Naive thymus-derived CD4-positive, alpha-beta T cell (primary cell): ENCODE data around the gene TMEM38A. TPM values are rescaled to one million over a fixed set of nuclear protein-coding genes. Genes with fewer than 3 reads are reported as not detected.
"Not testable (repeated sequence)": the region's sequence is repeated elsewhere in the genome, so short reads cannot be mapped to it uniquely, and the experiment has no call there.

ENCODE experiments used
- ATAC-seq: fragments of 150-1000 bp; cut with Tn5 transposase; 2 replicates; pipeline ENCODE4 v1.10.0; 2021; ENCODE audit warnings: mild to moderate bottlenecking, moderate library complexity
- CTCF ChIA-PET: fragments of 350-600 bp; sonication (Branson Sonifier 250); formaldehyde crosslinking; loops from one replicate; lab custom pipeline; 2021; ENCODE audit warnings: antibody characterized with exemption; lab: Charles Lee
- POLR2A ChIA-PET: fragments of 350-600 bp; sonication (Branson Sonifier 250); formaldehyde crosslinking; loops from one replicate; lab custom pipeline; 2021; ENCODE audit warnings: antibody characterized with exemption, inconsistent platforms; lab: Charles Lee
- DNase-seq, 9 donors: peaks; one replicate each; pipeline versions ENCODE4 v3.0.0 to v3.0.0-alpha.2; 2020 to 2022; ENCODE audit warnings: mixed read lengths in 1 of 9
- H3K27ac ChIP-seq: one replicate; pipeline ENCODE4 v1.7.0; 2013; ENCODE audit warnings: mild to moderate bottlenecking, low read depth, low read length, moderate library complexity
- H3K27me3 ChIP-seq, 2 donors: one replicate each; pipeline ENCODE4 v1.7.0; 2013; ENCODE audit warnings: low read length in 2 of 2, mild to moderate bottlenecking in 2 of 2, moderate library complexity in 2 of 2; ENCODE audit not compliant: control insufficient read depth in 2 of 2, insufficient read depth in 2 of 2
- H3K36me3 ChIP-seq, 3 experiments: 1 replicate in 2 of 3; 2 replicates in 1 of 3; pipeline ENCODE4 v1.7.0; 2013; ENCODE audit warnings: low read length in 3 of 3, mild to moderate bottlenecking in 3 of 3, moderate library complexity in 1 of 3; ENCODE audit not compliant: insufficient read depth in 3 of 3, control insufficient read depth in 2 of 3
- H3K4me1 ChIP-seq, 2 donors: one replicate each; pipeline ENCODE4 v1.7.0; 2013; ENCODE audit warnings: low read length in 2 of 2, mild to moderate bottlenecking in 2 of 2, moderate library complexity in 1 of 2; ENCODE audit not compliant: control insufficient read depth in 2 of 2, insufficient read depth in 2 of 2
- H3K4me3 ChIP-seq: 2 replicates; pipeline ENCODE4 v1.7.0; 2013; ENCODE audit warnings: mild to moderate bottlenecking, low read length
- H3K9me3 ChIP-seq, 3 experiments: 1 replicate in 2 of 3; 2 replicates in 1 of 3; pipeline ENCODE4 v1.7.0; 2013; ENCODE audit warnings: low read length in 3 of 3; ENCODE audit not compliant: control insufficient read depth in 2 of 3
- H3K27ac Mint-ChIP-seq, 9 donors: one replicate each; pipeline ENCODE4 v1.8.0; 2020 to 2022; ENCODE audit warnings: mixed read lengths in 9 of 9, mild to moderate bottlenecking in 8 of 9, moderate library complexity in 5 of 9, inconsistent platforms in 2 of 9
- H3K27me3 Mint-ChIP-seq, 5 donors: one replicate each; pipeline ENCODE4 v1.8.0; 2021 to 2022; ENCODE audit warnings: mixed read lengths in 5 of 5, mild to moderate bottlenecking in 1 of 5
- H3K36me3 Mint-ChIP-seq, 5 donors: one replicate each; pipeline ENCODE4 v1.8.0; 2020 to 2022; ENCODE audit warnings: mixed read lengths in 5 of 5, mild to moderate bottlenecking in 3 of 5, inconsistent platforms in 1 of 5
- H3K4me1 Mint-ChIP-seq, 7 donors: one replicate each; pipeline ENCODE4 v1.8.0; 2020 to 2022; ENCODE audit warnings: mixed read lengths in 7 of 7, mild to moderate bottlenecking in 3 of 7, inconsistent platforms in 1 of 7
- H3K4me3 Mint-ChIP-seq, 10 donors: one replicate each; pipeline ENCODE4 v1.8.0; 2020 to 2022; ENCODE audit warnings: mild to moderate bottlenecking in 10 of 10, mixed read lengths in 10 of 10, moderate library complexity in 6 of 10, inconsistent platforms in 2 of 10
- H3K9me3 Mint-ChIP-seq, 11 donors: one replicate each; pipeline ENCODE4 v1.8.0; 2020 to 2022; ENCODE audit warnings: mixed read lengths in 11 of 11, mild to moderate bottlenecking in 4 of 11, inconsistent platforms in 1 of 11, moderate library complexity in 1 of 11
- intact Hi-C, 2 donors: fragments of 100-400 bp; cut with micrococcal nuclease; formaldehyde crosslinking; loops; one replicate each; pipeline ENCODE4 v1.15.1; 2023
- polyA plus RNA-seq, 2 donors: library from polyadenylated mRNA; unstranded; fragments of 300-500 nt; fragmentation: Illumina TruSeq; gene quantifications; one replicate each; pipeline ENCODE4 v1.2.3, GENCODE V29; 2021
- total RNA-seq, 6 experiments: library from RNA in 5 of 6; stranded (reverse) in 5 of 6; gene quantifications; 1 replicate in 5 of 6; 2 replicates in 1 of 6; pipeline ENCODE4 v1.2.3 and lab custom pipeline; 2021 to 2026

The TMEM38A gene
- total and polyA plus RNA-seq, 7 experiments from 2014 or later, result 0.27 to 1.4 (median 0.57) TPM

DNA sequence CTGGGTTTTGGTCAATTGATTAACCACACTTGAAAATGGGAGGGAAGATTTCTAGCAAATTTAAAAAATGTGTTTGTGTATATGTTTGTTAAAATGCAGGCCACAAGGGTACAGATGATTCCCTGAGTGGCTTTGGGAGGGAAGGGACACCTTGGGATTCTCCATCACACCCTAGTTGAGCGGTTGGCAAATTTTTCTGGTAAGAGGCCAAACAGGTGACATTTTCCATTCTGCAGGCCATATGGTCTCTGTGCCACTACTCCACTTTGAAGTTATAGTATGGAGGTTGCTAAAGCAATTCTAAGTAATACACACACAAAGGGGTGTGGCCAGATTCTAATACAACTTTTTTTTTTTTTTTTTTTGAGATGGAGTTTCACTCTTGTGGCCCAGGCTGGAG is 20.0 kb upstream of the TMEM38A start:
- Histone ChIP-seq H3K9me3 (no peaks in the 10 kb centered on the region), H3K4me3 (no peak overlapping the region), H3K27ac (no peak overlapping the region), H3K4me1 (no peaks in the 10 kb centered on the region), H3K27me3 (no peaks in the 10 kb centered on the region), H3K36me3 (peaks cover 16 to 76% (median 24%) of the 10 kb centered on the region in 3 experiments)
- Mint-ChIP-seq H3K9me3 (no peaks in the 10 kb centered on the region), H3K36me3 (peaks cover 0 to 27% (median 16%) of the 10 kb centered on the region in 5 donors), H3K4me1 (peaks cover 7 to 46% (median 42%) of the 10 kb centered on the region in 7 donors), H3K27me3 (no peaks in the 10 kb centered on the region), H3K27ac (peak overlapping the region in 2 of 9 donors; percentile 50 to 65), H3K4me3 (no peak overlapping the region)
- CTCF ChIA-PET, result no interaction called here
- DNase-seq, result no peak
- intact Hi-C loops, result no loop called here
- ATAC-seq, result no peak
- POLR2A ChIA-PET, result interaction anchor here (0.6 kb wide), 1 partner anchor 40 kb away, joined by 6 read pairs; no protein-coding TSS in a partner anchor

GRCh38 chr19:16641695-16642094 is 19.2 kb upstream of the TMEM38A start:
- Mint-ChIP-seq H3K4me3 (no peak overlapping the region), H3K36me3 (peaks cover 0 to 28% (median 15%) of the 10 kb centered on the region in 5 donors), H3K27me3 (no peaks in the 10 kb centered on the region), H3K27ac (no peak overlapping the region), H3K4me1 (peaks cover 7 to 44% (median 40%) of the 10 kb centered on the region in 7 donors), H3K9me3 (no peaks in the 10 kb centered on the region)
- intact Hi-C loops, result no loop called here
- no peak overlapping the region for H3K4me3 ChIP-seq
- DNase-seq (no peak), ATAC-seq (no peak)
- CTCF ChIA-PET, result no interaction called here
- H3K9me3 ChIP-seq, result no peaks in the 10 kb centered on the region
- no peaks in the 10 kb centered on the region for H3K27me3 ChIP-seq
- H3K36me3 ChIP-seq, result peaks cover 21 to 79% (median 31%) of the 10 kb centered on the region in 3 experiments
- H3K4me1 ChIP-seq, result no peaks in the 10 kb centered on the region
- POLR2A ChIA-PET, result no interaction called here
- no peak overlapping the region for H3K27ac ChIP-seq

DNA sequence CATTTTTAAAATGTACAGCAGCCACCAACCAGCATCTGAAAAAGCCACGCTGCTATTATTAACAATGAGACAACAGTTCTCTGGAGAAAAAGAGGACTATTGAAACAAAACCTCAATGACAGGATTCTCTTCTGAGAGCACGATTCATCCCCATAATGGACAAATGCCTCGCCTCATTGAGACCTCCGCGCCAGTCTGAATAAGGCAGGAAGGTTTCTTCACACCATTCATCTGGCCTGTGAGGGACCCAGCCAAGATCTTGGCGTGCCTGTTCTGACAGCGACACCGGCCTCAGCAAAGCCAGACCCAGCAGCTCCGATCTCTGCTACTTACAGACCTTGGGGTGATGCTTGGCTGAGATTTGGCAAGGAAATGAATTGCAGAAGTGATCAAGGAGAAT is 15.8 kb upstream of the TMEM38A start:
- peaks cover 0 to 2% (median 0%) of the 10 kb centered on the region in 11 donors for H3K9me3 Mint-ChIP-seq
- H3K27me3 Mint-ChIP-seq, result no peaks in the 10 kb centered on the region
- H3K27ac Mint-ChIP-seq, result peak overlapping the region in 1 of 9 donors; percentile 5
- no peak for DNase-seq
- no peak overlapping the region for H3K4me3 Mint-ChIP-seq
- Histone ChIP-seq H3K27ac (no peak overlapping the region), H3K4me1 (no peaks in the 10 kb centered on the region), H3K4me3 (no peak overlapping the region), H3K36me3 (peaks cover 24 to 73% (median 32%) of the 10 kb centered on the region in 3 experiments), H3K9me3 (no peaks in the 10 kb centered on the region), H3K27me3 (no peaks in the 10 kb centered on the region)
- ChIA-PET POLR2A (interaction anchor here (1.8 kb wide), 1 partner anchor 14 kb away, joined by 7 read pairs; the partner anchor contains the start of gene SMIM7), CTCF (no interaction called here)
- H3K4me1 Mint-ChIP-seq, result peaks cover 7 to 41% (median 29%) of the 10 kb centered on the region in 7 donors
- ATAC-seq, result no peak
- intact Hi-C loops, result no loop called here
- H3K36me3 Mint-ChIP-seq, result peaks cover 0 to 33% (median 18%) of the 10 kb centered on the region in 5 donors

GRCh38 chr19:16649734-16650133 is 11.2 kb upstream of the TMEM38A start:
- ChIA-PET CTCF (no interaction called here), POLR2A (interaction anchor here (0.5 to 0.7 kb wide), 2 partner anchors 9 to 382 kb away, joined by 3 read pairs; no protein-coding TSS in a partner anchor)
- Mint-ChIP-seq H3K36me3 (peaks cover 12 to 58% (median 27%) of the 10 kb centered on the region in 5 donors), H3K27me3 (no peaks in the 10 kb centered on the region), H3K9me3 (peaks cover 0 to 2% (median 0%) of the 10 kb centered on the region in 11 donors), H3K27ac (peak overlapping the region in 2 of 9 donors; percentile 5 to 19), H3K4me3 (no peak overlapping the region), H3K4me1 (peaks cover 11 to 36% (median 24%) of the 10 kb centered on the region in 7 donors)
- H3K4me3 ChIP-seq, result no peak overlapping the region
- no peaks in the 10 kb centered on the region for H3K27me3 ChIP-seq
- intact Hi-C loops, result no loop called here
- H3K27ac ChIP-seq, result no peak overlapping the region
- DNase-seq, result no peak
- H3K4me1 ChIP-seq, result no peaks in the 10 kb centered on the region
- ATAC-seq, result no peak
- peaks cover 24 to 80% (median 25%) of the 10 kb centered on the region in 3 experiments for H3K36me3 ChIP-seq
- no peaks in the 10 kb centered on the region for H3K9me3 ChIP-seq

GRCh38 chr19:16650821-16651220 is 10.1 kb upstream of the TMEM38A start:
- H3K4me1 ChIP-seq, result no peaks in the 10 kb centered on the region
- ChIA-PET POLR2A (no interaction called here), CTCF (no interaction called here)
- H3K4me3 ChIP-seq, result no peak overlapping the region
- H3K27ac ChIP-seq, result no peak overlapping the region
- DNase-seq (no peak), ATAC-seq (no peak)
- Mint-ChIP-seq H3K27ac (peak overlapping the region in 7 of 9 donors; percentile 5 to 62 (median 28)), H3K9me3 (peaks cover 0 to 2% (median 0%) of the 10 kb centered on the region in 11 donors), H3K4me1 (peaks cover 13 to 31% (median 24%) of the 10 kb centered on the region in 7 donors), H3K4me3 (no peak overlapping the region), H3K27me3 (no peaks in the 10 kb centered on the region), H3K36me3 (peaks cover 12 to 60% (median 27%) of the 10 kb centered on the region in 5 donors)
- H3K9me3 ChIP-seq, result no peaks in the 10 kb centered on the region
- intact Hi-C loops, result no loop called here
- no peaks in the 10 kb centered on the region for H3K27me3 ChIP-seq
- peaks cover 19 to 78% (median 20%) of the 10 kb centered on the region in 3 experiments for H3K36me3 ChIP-seq

DNA sequence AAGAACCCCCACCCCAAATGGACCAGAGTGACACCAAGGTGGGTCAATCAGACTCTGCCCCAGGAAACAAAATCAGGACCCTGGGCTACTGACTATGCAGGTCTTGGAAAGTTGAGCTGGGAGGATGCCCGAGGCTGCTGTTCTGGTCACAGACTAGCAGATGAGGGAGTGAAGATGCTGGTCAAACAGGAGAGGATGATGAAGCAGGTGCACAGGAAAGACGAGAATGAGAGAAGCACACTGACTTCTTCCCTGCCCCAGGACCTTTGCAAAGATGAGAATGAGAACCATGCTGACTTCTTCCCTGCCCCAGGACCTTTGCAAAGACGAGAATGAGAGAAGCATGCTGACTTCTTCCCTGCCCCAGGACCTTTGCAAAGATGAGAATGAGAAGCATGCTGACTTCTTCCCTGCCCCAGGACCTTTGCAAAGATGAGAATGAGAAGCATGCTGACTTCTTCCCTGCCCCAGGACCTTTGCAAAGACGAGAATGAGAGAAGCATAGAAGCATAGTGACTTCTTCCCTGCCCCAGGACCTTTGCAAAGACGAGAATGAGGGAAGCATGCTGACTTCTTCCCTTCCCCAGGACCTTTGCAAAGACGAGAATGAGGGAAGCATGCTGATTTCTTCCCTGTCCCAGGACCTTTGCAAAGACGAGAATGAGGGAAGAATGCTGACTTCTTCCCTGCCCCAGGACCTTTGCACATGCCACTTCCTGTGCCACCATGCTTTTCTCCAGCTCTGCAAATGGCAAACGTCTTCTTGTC is 9.3 kb upstream of the TMEM38A start:
- H3K9me3 ChIP-seq, POLR2A ChIA-PET, DNase-seq, H3K27me3 Mint-ChIP-seq, H3K4me3 Mint-ChIP-seq, H3K4me3 ChIP-seq, ATAC-seq, H3K27ac ChIP-seq, CTCF ChIA-PET, intact Hi-C loops, H3K9me3 Mint-ChIP-seq, H3K27me3 ChIP-seq, H3K4me1 ChIP-seq: not testable (repeated sequence)
- H3K36me3 ChIP-seq, result peaks cover 13 to 78% (median 14%) of the 10 kb centered on the region in 3 experiments
- Mint-ChIP-seq H3K36me3 (peaks cover 12 to 59% (median 27%) of the 10 kb centered on the region in 5 donors), H3K27ac (peak overlapping the region in 5 of 9 donors; percentile 5 to 51 (median 28)), H3K4me1 (peaks cover 13 to 38% (median 28%) of the 10 kb centered on the region in 7 donors)
